Measurements from ENCODE around the gene CCDC174.

CCDC174 gene

DNA sequence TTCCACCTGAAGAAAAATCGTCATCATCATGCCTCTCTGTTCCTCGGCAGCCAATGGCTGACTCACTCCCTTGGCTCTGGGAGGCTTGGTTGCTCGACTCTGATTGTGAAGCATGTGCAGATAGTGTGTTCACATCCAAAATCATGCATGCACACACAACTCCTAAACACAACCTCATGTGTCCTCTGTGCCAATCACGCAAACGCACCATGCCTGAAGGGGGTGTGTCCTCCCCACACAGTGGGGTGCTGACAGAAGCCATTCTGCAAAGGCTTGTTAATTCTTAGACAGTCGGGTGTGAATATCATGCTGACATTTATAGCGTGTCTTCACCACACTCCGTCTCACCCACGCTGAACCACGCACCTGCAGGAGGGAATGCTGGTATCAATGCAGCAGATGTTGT lies 11.4 kb upstream of the CCDC174 start:
- intact Hi-C loops (cut with DNase I; ENCODE audit: low total_unique reads), result loop anchor here (10.0 kb wide), 1 partner anchor 745 kb away; no protein-coding TSS in a partner anchor

DNA sequence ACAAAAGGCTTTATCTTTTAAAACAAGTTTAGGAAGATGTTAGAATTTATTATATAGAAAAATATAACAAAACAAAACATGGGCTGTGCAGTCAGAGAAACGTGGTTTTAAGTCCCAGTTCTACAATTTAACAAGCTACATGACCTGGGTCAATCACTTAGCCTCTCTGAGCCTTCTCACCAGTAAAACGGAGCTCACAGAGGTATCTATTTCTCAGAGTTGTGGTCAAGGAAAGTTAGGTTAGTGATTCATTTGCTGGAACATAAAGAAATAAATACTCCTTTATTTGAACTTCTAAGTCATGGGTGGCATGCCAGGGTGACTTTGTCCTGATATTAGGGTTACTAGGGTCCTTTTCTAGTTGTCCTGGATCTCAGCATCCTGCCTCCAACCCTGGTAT lies 10.8 kb upstream of the CCDC174 start:
- Histone ChIP-seq H3K4me1 (no peaks in the 10 kb centered on the region), H3K4me3 (no peak overlapping the region), H3K36me3 (no peaks in the 10 kb centered on the region), H3K9me3 (no peaks in the 10 kb centered on the region), H3K27ac (no peak overlapping the region), H3K27me3 (peaks cover 0 to 61% of the 10 kb centered on the region in 2 donors)
- DNase-seq, result no peak
- intact Hi-C loops (cut with DNase I; ENCODE audit: low total_unique reads), result loop anchor here (10.0 kb wide), 1 partner anchor 746 kb away; no protein-coding TSS in a partner anchor
- TF ChIP-seq, protein P1, sequence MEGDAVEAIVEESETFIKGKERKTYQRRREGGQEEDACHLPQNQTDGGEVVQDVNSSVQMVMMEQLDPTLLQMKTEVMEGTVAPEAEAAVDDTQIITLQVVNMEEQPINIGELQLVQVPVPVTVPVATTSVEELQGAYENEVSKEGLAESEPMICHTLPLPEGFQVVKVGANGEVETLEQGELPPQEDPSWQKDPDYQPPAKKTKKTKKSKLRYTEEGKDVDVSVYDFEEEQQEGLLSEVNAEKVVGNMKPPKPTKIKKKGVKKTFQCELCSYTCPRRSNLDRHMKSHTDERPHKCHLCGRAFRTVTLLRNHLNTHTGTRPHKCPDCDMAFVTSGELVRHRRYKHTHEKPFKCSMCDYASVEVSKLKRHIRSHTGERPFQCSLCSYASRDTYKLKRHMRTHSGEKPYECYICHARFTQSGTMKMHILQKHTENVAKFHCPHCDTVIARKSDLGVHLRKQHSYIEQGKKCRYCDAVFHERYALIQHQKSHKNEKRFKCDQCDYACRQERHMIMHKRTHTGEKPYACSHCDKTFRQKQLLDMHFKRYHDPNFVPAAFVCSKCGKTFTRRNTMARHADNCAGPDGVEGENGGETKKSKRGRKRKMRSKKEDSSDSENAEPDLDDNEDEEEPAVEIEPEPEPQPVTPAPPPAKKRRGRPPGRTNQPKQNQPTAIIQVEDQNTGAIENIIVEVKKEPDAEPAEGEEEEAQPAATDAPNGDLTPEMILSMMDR (IDR thresholded peaks at IDR 0.05), result no peak

More for the DNA sequence above, 11.4 kb upstream of the CCDC174 start:
- no peak overlapping the region for H3K27ac ChIP-seq
- no peaks in the 10 kb centered on the region for H3K4me1 ChIP-seq
- TF ChIP-seq, protein P1 (IDR thresholded peaks at IDR 0.05), result no peak
- H3K4me3 ChIP-seq, result no peak overlapping the region
- DNase-seq, result no peak
- peaks cover 0 to 64% of the 10 kb centered on the region in 2 donors for H3K27me3 ChIP-seq
- no peaks in the 10 kb centered on the region for H3K36me3 ChIP-seq
- H3K9me3 ChIP-seq, result no peaks in the 10 kb centered on the region

DNA sequence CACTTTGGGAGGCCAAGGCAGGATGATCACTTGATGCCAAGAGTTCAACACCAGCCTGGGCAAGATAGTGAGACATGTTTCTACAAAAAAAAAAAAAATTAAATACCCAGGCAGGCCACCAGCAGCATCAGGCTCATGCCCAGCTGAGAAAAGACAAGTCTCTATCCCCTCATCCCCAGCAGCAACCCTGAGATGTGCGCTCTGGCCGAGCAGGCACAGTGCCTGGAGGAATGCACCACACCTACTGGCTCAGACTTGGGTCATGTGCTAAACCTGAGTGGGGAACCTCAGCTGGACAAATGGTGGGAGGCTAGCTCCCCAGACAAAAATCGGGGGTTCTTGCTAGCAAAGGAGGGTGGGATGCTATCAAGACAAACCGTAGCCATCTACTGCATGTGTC lies 10.2 kb upstream of the CCDC174 start:
- H3K27ac ChIP-seq, result no peak overlapping the region
- H3K36me3 ChIP-seq, result no peaks in the 10 kb centered on the region
- H3K9me3 ChIP-seq, result no peaks in the 10 kb centered on the region
- no peak overlapping the region for H3K4me3 ChIP-seq
- intact Hi-C loops (cut with DNase I; ENCODE audit: low total_unique reads), result loop anchor here (10.0 kb wide), 1 partner anchor 747 kb away; no protein-coding TSS in a partner anchor
- no peaks in the 10 kb centered on the region for H3K4me1 ChIP-seq
- peaks cover 0 to 56% of the 10 kb centered on the region in 2 donors for H3K27me3 ChIP-seq
- no peak for DNase-seq
- TF ChIP-seq, protein P1 (IDR thresholded peaks at IDR 0.05), result no peak

DNA sequence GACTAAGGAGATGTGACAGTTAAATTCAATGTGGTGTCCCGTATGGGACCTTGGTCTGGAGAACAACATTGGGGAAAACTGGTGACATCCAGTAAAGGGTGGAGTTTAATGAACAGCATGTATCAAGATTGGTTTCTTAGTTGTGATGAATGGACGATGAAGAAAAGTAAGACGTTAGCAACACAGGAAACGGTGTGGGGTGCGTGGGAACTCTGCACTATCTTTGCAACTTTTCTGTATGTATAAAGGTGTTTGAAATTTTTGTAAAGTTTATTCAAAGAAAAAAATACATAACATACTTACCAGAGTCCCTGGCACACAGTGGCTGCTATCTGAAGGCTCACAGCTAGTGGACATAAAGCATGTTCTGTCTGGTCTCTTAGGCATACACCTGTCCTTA lies 6.1 kb upstream of the CCDC174 start:
- H3K4me1 ChIP-seq, result peaks cover 0 to 1% (median 0%) of the 10 kb centered on the region in 4 donors
- H3K9me3 ChIP-seq, result no peaks in the 10 kb centered on the region
- peaks cover 0 to 35% of the 10 kb centered on the region in 2 donors for H3K27me3 ChIP-seq
- TF ChIP-seq, protein P1 (IDR thresholded peaks at IDR 0.05), result no peak
- H3K4me3 ChIP-seq, result no peak overlapping the region
- no peak overlapping the region for H3K27ac ChIP-seq
- DNase-seq, result no peak
- H3K36me3 ChIP-seq, result no peaks in the 10 kb centered on the region
- intact Hi-C loops (cut with DNase I; ENCODE audit: low total_unique reads), result loop anchor here (10.0 kb wide), 1 partner anchor 751 kb away; no protein-coding TSS in a partner anchor

DNA sequence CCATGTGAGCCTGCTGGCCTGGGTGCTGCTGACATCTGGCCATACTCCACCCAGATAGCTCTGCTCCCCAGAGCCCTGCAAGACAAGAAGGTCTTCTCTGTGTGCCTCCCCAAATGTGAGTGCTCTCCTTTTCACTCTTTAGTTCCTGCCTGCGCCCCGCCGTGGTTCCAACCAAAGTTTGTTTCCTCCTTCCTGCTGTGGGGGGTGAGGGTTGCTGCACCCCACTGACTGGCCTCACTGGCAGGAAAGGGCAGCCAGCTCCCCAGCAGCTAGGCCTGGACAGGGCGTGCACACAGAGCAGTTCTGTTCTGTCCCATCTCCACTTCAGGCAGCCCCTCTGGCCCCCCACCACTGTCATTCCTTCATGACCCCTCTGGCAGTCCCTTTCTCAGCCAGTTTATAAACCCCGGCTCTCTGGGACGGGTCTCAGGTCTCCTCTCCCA lies 5.4 kb upstream of the CCDC174 start:
- H3K4me1 ChIP-seq, result peaks cover 0 to 7% (median 2%) of the 10 kb centered on the region in 4 donors
- intact Hi-C loops (cut with DNase I; ENCODE audit: low total_unique reads), result loop anchor here (10.0 kb wide), 1 partner anchor 751 kb away; no protein-coding TSS in a partner anchor
- TF ChIP-seq, protein P1 (IDR thresholded peaks at IDR 0.05), result no peak

More for the DNA sequence above, 5.4 kb upstream of the CCDC174 start:
- DNase-seq, result no peak
- Histone ChIP-seq H3K4me3 (no peak overlapping the region), H3K9me3 (no peaks in the 10 kb centered on the region), H3K27ac (no peak overlapping the region), H3K36me3 (no peaks in the 10 kb centered on the region), H3K27me3 (peaks cover 0 to 28% of the 10 kb centered on the region in 2 donors)

Measured in tibial artery (tissue), 4 donors.